Eye (tissue), 1 donor: ENCODE measurements around the gene GULP1.
"Not testable (repeated sequence)": the region's sequence is repeated elsewhere in the genome, so short reads cannot be mapped to it uniquely, and the experiment has no call there.

Experiments
- DNase-seq: peaks from one replicate; pipeline ENCODE4 v3.0.0-alpha.2; 2015

GULP1 gene

GRCh38 chr2:188435115-188435514, 143.4 kb downstream of the GULP1 start:
- DNase-seq = no peak

- DNase-seq = no peak
Observed at GRCh38 chr2:188437537-188437936, 145.9 kb downstream of the GULP1 start.

- no peak for DNase-seq
Observed at GRCh38 chr2:188439986-188440385, 148.3 kb downstream of the GULP1 start.

GRCh38 chr2:188440849-188441248, 149.2 kb downstream of the GULP1 start:
- no peak for DNase-seq

- DNase-seq = no peak
Observed at GRCh38 chr2:188441288-188441947, 149.7 kb downstream of the GULP1 start.

- no peak for DNase-seq
Observed at GRCh38 chr2:188443207-188443606, 151.5 kb downstream of the GULP1 start.

- no peak for DNase-seq
Observed at GRCh38 chr2:188444106-188444835, 152.6 kb downstream of the GULP1 start.

GRCh38 chr2:188449561-188449960, 157.9 kb downstream of the GULP1 start:
- no peak for DNase-seq

- DNase-seq = no peak
Observed at GRCh38 chr2:188449971-188450370, 158.3 kb downstream of the GULP1 start.

GRCh38 chr2:188450732-188451483, 159.2 kb downstream of the GULP1 start:
- DNase-seq = peak; percentile 45

GRCh38 chr2:188452084-188452483, 160.4 kb downstream of the GULP1 start:
- DNase-seq = no peak

- no peak for DNase-seq
Observed at GRCh38 chr2:188456114-188456909, 164.6 kb downstream of the GULP1 start.

- DNase-seq = no peak
Observed at GRCh38 chr2:188459061-188459460, 167.4 kb downstream of the GULP1 start.

GRCh38 chr2:188466078-188466477, 174.4 kb downstream of the GULP1 start:
- not testable (repeated sequence) for DNase-seq

GRCh38 chr2:188466761-188467160, 175.1 kb downstream of the GULP1 start:
- no peak for DNase-seq

- no peak for DNase-seq
Observed at GRCh38 chr2:188471166-188471565, 179.5 kb downstream of the GULP1 start.

- DNase-seq = no peak
Observed at GRCh38 chr2:188473306-188473705, 181.6 kb downstream of the GULP1 start.

GRCh38 chr2:188474316-188474715, 182.6 kb downstream of the GULP1 start:
- no peak for DNase-seq

- peak; percentile 46 for DNase-seq
Observed at GRCh38 chr2:188475945-188476344, 184.3 kb downstream of the GULP1 start.

GRCh38 chr2:188477564-188478103, 186.0 kb downstream of the GULP1 start:
- no peak for DNase-seq

GRCh38 chr2:188478724-188479123, 187.1 kb downstream of the GULP1 start:
- peak; percentile 8 for DNase-seq

- no peak for DNase-seq
Observed at GRCh38 chr2:188481474-188481873, 189.8 kb downstream of the GULP1 start.

GRCh38 chr2:188485496-188485895, 193.8 kb downstream of the GULP1 start:
- DNase-seq = no peak
